DND-41 (cell line): ENCODE measurements around the gene FAT1.

Source experiments
- CTCF ChIP-seq: IDR thresholded peaks from 2 replicates; pipeline ENCODE4 v1.5.1; 2012; ENCODE audit warnings: borderline replicate concordance, low read length, moderate library complexity, mild to moderate bottlenecking; ENCODE audit not compliant: poor library complexity, severe bottlenecking; ENCODE audit errors: extremely low read depth
- EZH2 ChIP-seq: IDR thresholded peaks from 3 replicates; pipeline ENCODE4 v1.6.1; 2012; ENCODE audit warnings: borderline replicate concordance, low read depth, mild to moderate bottlenecking, moderate library complexity, low read length, inconsistent platforms; ENCODE audit not compliant: severe bottlenecking

GRCh38 chr4:186728631-186729271 lies 5.1 kb upstream of the FAT1 start:
- TF ChIP-seq CTCF (no peak), EZH2 (no peak)
